ENCODE results near the gene KLK8. TPM values are rescaled to one million over a fixed set of nuclear protein-coding genes. Genes with fewer than 3 reads are reported as not detected.

The KLK8 gene
- total RNA-seq (2013), result not detected
- not detected for polyA plus RNA-seq
- not detected in 2 replicates for polyA minus RNA-seq
- total RNA-seq, result 0 to 0.58 (median 0) reads per million in 11 experiments

GRCh38 chr19:51001515-51001914 lies at the start of gene KLK8:
TSS of gene KLK8 (minus strand) at chr19:51001604. CDS start at chr19:51001167, 437 bp downstream.
- Histone ChIP-seq H3K9me3 (replicated peaks in 1 of 2; ENCODE audit: control insufficient read depth in 1 of 2, insufficient read depth in 1 of 2, low read length in 2 of 2) (peaks cover 5% of the 10 kb centered on the region in 2 donors), H3K79me2 (ENCODE audit: insufficient read depth, low read length) (no peaks in the 10 kb centered on the region), H3K9ac (ENCODE audit: insufficient read depth, low read length, poor library complexity, severe bottlenecking) (no peak within 1 kb of the TSS), H2AFZ (ENCODE audit: insufficient read depth, low read depth, low read length, poor library complexity, severe bottlenecking) (no peak within 1 kb of the TSS), H3K27ac (ENCODE audit: low read depth in 1 of 2, low read length in 2 of 2) (no peak within 1 kb of the TSS), H4K20me1 (ENCODE audit: insufficient read depth, low read length) (no peaks in the 10 kb centered on the region), H3K4me1 (ENCODE audit: control insufficient read depth in 1 of 2, insufficient read depth in 2 of 2, low read length in 2 of 2) (no peaks in the 10 kb centered on the region), H3K36me3 (replicated peaks in 1 of 2; ENCODE audit: control insufficient read depth in 1 of 2, insufficient read depth in 2 of 2, low read length in 2 of 2) (no peaks in the 10 kb centered on the region), H3K4me3 (replicated peaks in 1 of 3; ENCODE audit: low read depth in 2 of 3, low read length in 3 of 3) (no peak within 1 kb of the TSS), H3K4me2 (replicated peaks; ENCODE audit: extremely low read depth, low read length, poor library complexity, severe bottlenecking) (no peak within 1 kb of the TSS), H3K27me3 (ENCODE audit: control insufficient read depth in 2 of 2, insufficient read depth in 2 of 2, low read length in 2 of 2) (peaks cover 0 to 5% of the 10 kb centered on the region in 2 donors)
- WGBS (ENCODE audit: insufficient coverage), result 33% methylated on average over 1 of the region's 7 CpGs
- TF ChIP-seq, protein P1, sequence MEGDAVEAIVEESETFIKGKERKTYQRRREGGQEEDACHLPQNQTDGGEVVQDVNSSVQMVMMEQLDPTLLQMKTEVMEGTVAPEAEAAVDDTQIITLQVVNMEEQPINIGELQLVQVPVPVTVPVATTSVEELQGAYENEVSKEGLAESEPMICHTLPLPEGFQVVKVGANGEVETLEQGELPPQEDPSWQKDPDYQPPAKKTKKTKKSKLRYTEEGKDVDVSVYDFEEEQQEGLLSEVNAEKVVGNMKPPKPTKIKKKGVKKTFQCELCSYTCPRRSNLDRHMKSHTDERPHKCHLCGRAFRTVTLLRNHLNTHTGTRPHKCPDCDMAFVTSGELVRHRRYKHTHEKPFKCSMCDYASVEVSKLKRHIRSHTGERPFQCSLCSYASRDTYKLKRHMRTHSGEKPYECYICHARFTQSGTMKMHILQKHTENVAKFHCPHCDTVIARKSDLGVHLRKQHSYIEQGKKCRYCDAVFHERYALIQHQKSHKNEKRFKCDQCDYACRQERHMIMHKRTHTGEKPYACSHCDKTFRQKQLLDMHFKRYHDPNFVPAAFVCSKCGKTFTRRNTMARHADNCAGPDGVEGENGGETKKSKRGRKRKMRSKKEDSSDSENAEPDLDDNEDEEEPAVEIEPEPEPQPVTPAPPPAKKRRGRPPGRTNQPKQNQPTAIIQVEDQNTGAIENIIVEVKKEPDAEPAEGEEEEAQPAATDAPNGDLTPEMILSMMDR (IDR thresholded peaks at IDR 0.05), result no peak
- no peaks in the 10 kb centered on the region for H3K36me3 Mint-ChIP-seq
- DNase-seq, result no peak
- intact Hi-C loops (cut with micrococcal nuclease), result no loop called here
- H3K4me3 Mint-ChIP-seq, result peak within 1 kb of the TSS in 1 of 2 donors; percentile 51
- H3K4me1 Mint-ChIP-seq, result peaks cover 4% of the 10 kb centered on the region
- H3K9me3 Mint-ChIP-seq, result peaks cover 4 to 13% (median 9%) of the 10 kb centered on the region in 7 donors
- peak within 1 kb of the TSS in 1 of 7 donors; percentile 74 for H3K27ac Mint-ChIP-seq
- peaks cover 17 to 48% (median 33%) of the 10 kb centered on the region in 3 donors for H3K27me3 Mint-ChIP-seq (ENCODE audit: low read depth in 3 of 3)

GRCh38 chr19:51047031-51047335 lies 45.6 kb upstream of the KLK8 start:
- Histone ChIP-seq H3K4me2 (replicated peaks; ENCODE audit: extremely low read depth, low read length, poor library complexity, severe bottlenecking) (no peak overlapping the region), H2AFZ (ENCODE audit: insufficient read depth, low read depth, low read length, poor library complexity, severe bottlenecking) (no peak overlapping the region), H3K4me3 (replicated peaks in 1 of 3; ENCODE audit: low read depth in 2 of 3, low read length in 3 of 3) (no peak overlapping the region), H4K20me1 (ENCODE audit: insufficient read depth, low read length) (no peaks in the 10 kb centered on the region), H3K27me3 (ENCODE audit: control insufficient read depth in 2 of 2, insufficient read depth in 2 of 2, low read length in 2 of 2) (peaks cover 0 to 5% of the 10 kb centered on the region in 2 donors), H3K4me1 (ENCODE audit: control insufficient read depth in 1 of 2, insufficient read depth in 2 of 2, low read length in 2 of 2) (no peaks in the 10 kb centered on the region), H3K79me2 (ENCODE audit: insufficient read depth, low read length) (no peaks in the 10 kb centered on the region), H3K36me3 (replicated peaks in 1 of 2; ENCODE audit: control insufficient read depth in 1 of 2, insufficient read depth in 2 of 2, low read length in 2 of 2) (no peaks in the 10 kb centered on the region), H3K9me3 (replicated peaks in 1 of 2; ENCODE audit: control insufficient read depth in 1 of 2, insufficient read depth in 1 of 2, low read length in 2 of 2) (no peaks in the 10 kb centered on the region), H3K27ac (ENCODE audit: low read depth in 1 of 2, low read length in 2 of 2) (no peak overlapping the region), H3K9ac (ENCODE audit: insufficient read depth, low read length, poor library complexity, severe bottlenecking) (no peak overlapping the region)
- WGBS (ENCODE audit: insufficient coverage), result 10% methylated on average over 2 of the region's 4 CpGs
- Mint-ChIP-seq H3K36me3 (no peaks in the 10 kb centered on the region), H3K9me3 (peaks cover 0 to 14% (median 6%) of the 10 kb centered on the region in 7 donors), H3K27ac (no peak overlapping the region), H3K4me1 (no peaks in the 10 kb centered on the region), H3K4me3 (no peak overlapping the region), H3K27me3 (ENCODE audit: low read depth in 3 of 3) (peaks cover 8 to 27% (median 26%) of the 10 kb centered on the region in 3 donors)
- no peak for DNase-seq
- intact Hi-C loops (cut with micrococcal nuclease), result no loop called here
- TF ChIP-seq, protein P1 (IDR thresholded peaks at IDR 0.05), result no peak
